ENCODE data around the gene ZNF180. TPM values are rescaled to one million over a fixed set of nuclear protein-coding genes. Genes with fewer than 3 reads are reported as not detected.
"Not testable (repeated sequence)": the region's sequence is repeated elsewhere in the genome, so short reads cannot be mapped to it uniquely, and the experiment has no call there.

The ZNF180 gene
- polyA plus RNA-seq, 1 donor from 2014 or later, result 20.4 TPM

- TF ChIP-seq POLR2AphosphoS5 (IDR thresholded peaks at IDR 0.05), result no peak
- no peak for TF ChIP-seq MXI1 (conservative IDR thresholded peaks at IDR 0.05; ENCODE audit: poor library complexity, severe bottlenecking)
- TF ChIP-seq RAD21 (conservative IDR thresholded peaks at IDR 0.05), result no peak
- TF ChIP-seq EP300 (conservative IDR thresholded peaks at IDR 0.05; ENCODE audit: poor library complexity, severe bottlenecking), result no peak
- TF ChIP-seq EZH2 (IDR thresholded peaks at IDR 0.05; ENCODE audit: borderline replicate concordance, insufficient read depth, low read length, poor library complexity, severe bottlenecking), result no peak
- no peak for TF ChIP-seq TAF1 (IDR thresholded peaks at IDR 0.05; ENCODE audit: low read depth)
- TF ChIP-seq, protein P1, sequence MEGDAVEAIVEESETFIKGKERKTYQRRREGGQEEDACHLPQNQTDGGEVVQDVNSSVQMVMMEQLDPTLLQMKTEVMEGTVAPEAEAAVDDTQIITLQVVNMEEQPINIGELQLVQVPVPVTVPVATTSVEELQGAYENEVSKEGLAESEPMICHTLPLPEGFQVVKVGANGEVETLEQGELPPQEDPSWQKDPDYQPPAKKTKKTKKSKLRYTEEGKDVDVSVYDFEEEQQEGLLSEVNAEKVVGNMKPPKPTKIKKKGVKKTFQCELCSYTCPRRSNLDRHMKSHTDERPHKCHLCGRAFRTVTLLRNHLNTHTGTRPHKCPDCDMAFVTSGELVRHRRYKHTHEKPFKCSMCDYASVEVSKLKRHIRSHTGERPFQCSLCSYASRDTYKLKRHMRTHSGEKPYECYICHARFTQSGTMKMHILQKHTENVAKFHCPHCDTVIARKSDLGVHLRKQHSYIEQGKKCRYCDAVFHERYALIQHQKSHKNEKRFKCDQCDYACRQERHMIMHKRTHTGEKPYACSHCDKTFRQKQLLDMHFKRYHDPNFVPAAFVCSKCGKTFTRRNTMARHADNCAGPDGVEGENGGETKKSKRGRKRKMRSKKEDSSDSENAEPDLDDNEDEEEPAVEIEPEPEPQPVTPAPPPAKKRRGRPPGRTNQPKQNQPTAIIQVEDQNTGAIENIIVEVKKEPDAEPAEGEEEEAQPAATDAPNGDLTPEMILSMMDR (IDR thresholded peaks at IDR 0.05; ENCODE audit: poor library complexity, severe bottlenecking), result no peak
- TF ChIP-seq, protein P2, sequence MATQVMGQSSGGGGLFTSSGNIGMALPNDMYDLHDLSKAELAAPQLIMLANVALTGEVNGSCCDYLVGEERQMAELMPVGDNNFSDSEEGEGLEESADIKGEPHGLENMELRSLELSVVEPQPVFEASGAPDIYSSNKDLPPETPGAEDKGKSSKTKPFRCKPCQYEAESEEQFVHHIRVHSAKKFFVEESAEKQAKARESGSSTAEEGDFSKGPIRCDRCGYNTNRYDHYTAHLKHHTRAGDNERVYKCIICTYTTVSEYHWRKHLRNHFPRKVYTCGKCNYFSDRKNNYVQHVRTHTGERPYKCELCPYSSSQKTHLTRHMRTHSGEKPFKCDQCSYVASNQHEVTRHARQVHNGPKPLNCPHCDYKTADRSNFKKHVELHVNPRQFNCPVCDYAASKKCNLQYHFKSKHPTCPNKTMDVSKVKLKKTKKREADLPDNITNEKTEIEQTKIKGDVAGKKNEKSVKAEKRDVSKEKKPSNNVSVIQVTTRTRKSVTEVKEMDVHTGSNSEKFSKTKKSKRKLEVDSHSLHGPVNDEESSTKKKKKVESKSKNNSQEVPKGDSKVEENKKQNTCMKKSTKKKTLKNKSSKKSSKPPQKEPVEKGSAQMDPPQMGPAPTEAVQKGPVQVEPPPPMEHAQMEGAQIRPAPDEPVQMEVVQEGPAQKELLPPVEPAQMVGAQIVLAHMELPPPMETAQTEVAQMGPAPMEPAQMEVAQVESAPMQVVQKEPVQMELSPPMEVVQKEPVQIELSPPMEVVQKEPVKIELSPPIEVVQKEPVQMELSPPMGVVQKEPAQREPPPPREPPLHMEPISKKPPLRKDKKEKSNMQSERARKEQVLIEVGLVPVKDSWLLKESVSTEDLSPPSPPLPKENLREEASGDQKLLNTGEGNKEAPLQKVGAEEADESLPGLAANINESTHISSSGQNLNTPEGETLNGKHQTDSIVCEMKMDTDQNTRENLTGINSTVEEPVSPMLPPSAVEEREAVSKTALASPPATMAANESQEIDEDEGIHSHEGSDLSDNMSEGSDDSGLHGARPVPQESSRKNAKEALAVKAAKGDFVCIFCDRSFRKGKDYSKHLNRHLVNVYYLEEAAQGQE (IDR thresholded peaks at IDR 0.05; ENCODE audit: borderline replicate concordance), result no peak
- no peak for TF ChIP-seq SMC3 (conservative IDR thresholded peaks at IDR 0.05; ENCODE audit: poor library complexity)
- H3F3A ChIP-seq (ENCODE audit: insufficient read depth, low read length, poor library complexity, severe bottlenecking), result no peaks in the 10 kb centered on the region
- no peak overlapping the region for H3K9ac ChIP-seq (ENCODE audit: low read length)
- H3K27me3 ChIP-seq (ENCODE audit: insufficient read depth, low read depth, low read length), result no peaks in the 10 kb centered on the region
- no peak overlapping the region for H3K4me2 ChIP-seq (ENCODE audit: low read length)
- H3K79me2 ChIP-seq (replicated peaks; ENCODE audit: insufficient read depth, low read length), result no peaks in the 10 kb centered on the region
- no peaks in the 10 kb centered on the region for H3K9me2 ChIP-seq (ENCODE audit: insufficient read depth, low read length)
- no peaks in the 10 kb centered on the region for H4K20me1 ChIP-seq (ENCODE audit: insufficient read depth)
- no peaks in the 10 kb centered on the region for H3K9me3 ChIP-seq (ENCODE audit: low read length)
- no peak overlapping the region for H2AFZ ChIP-seq (ENCODE audit: low read depth, low read length)
- no peak overlapping the region for H3K4me3 ChIP-seq (ENCODE audit: low read length)
- H3K27ac ChIP-seq (ENCODE audit: low read length), result no peak overlapping the region
- H3K36me3 ChIP-seq (ENCODE audit: insufficient read depth, low read length), result no peaks in the 10 kb centered on the region
These were observed 39.7 kb upstream of the ZNF180 start for GRCh38 chr19:44539991-44540390.

GRCh38 chr19:44539236-44539826 is 39.0 kb upstream of the ZNF180 start:
- Histone ChIP-seq H3K9ac (ENCODE audit: low read length) (no peak overlapping the region), H3K79me2 (replicated peaks; ENCODE audit: insufficient read depth, low read length) (no peaks in the 10 kb centered on the region), H3K36me3 (ENCODE audit: insufficient read depth, low read length) (no peaks in the 10 kb centered on the region), H2AFZ (ENCODE audit: low read depth, low read length) (no peak overlapping the region), H3K9me3 (ENCODE audit: low read length) (no peaks in the 10 kb centered on the region), H3K4me3 (ENCODE audit: low read length) (no peak overlapping the region), H3K4me2 (ENCODE audit: low read length) (no peak overlapping the region), H3K27me3 (ENCODE audit: insufficient read depth, low read depth, low read length) (no peaks in the 10 kb centered on the region), H4K20me1 (ENCODE audit: insufficient read depth) (no peaks in the 10 kb centered on the region), H3K9me2 (ENCODE audit: insufficient read depth, low read length) (no peaks in the 10 kb centered on the region), H3K27ac (ENCODE audit: low read length) (no peak overlapping the region), H3F3A (ENCODE audit: insufficient read depth, low read length, poor library complexity, severe bottlenecking) (no peaks in the 10 kb centered on the region)
- TF ChIP-seq, protein P1 (IDR thresholded peaks at IDR 0.05; ENCODE audit: poor library complexity, severe bottlenecking), result no peak
- TF ChIP-seq EZH2 (IDR thresholded peaks at IDR 0.05; ENCODE audit: borderline replicate concordance, insufficient read depth, low read length, poor library complexity, severe bottlenecking) (no peak), RAD21 (conservative IDR thresholded peaks at IDR 0.05) (no peak), TAF1 (IDR thresholded peaks at IDR 0.05; ENCODE audit: low read depth) (no peak), MXI1 (conservative IDR thresholded peaks at IDR 0.05; ENCODE audit: poor library complexity, severe bottlenecking) (no peak), POLR2AphosphoS5 (IDR thresholded peaks at IDR 0.05) (no peak), SMC3 (conservative IDR thresholded peaks at IDR 0.05; ENCODE audit: poor library complexity) (no peak), EP300 (conservative IDR thresholded peaks at IDR 0.05; ENCODE audit: poor library complexity, severe bottlenecking) (no peak)
- TF ChIP-seq, protein P2 (IDR thresholded peaks at IDR 0.05; ENCODE audit: borderline replicate concordance), result no peak

DNA sequence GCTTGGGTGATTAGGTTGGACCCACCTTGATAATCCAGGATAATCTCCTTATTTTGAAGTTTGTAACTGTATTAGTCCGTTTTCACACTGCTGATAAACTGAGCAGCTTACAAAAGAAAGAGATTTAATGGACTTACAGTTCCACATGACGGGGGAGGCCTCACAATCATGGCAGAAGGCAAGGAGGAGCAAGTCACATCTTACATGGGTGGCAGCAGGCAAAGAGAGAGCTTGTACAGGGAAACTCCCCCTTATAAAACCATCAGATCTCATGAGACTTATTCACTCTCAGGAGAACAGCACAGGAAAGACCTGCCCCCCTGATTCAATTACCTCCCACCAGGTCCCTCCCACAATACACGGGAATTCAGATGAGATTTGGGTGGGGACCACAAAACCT is 35.0 kb upstream of the ZNF180 start:
- H3K36me3 ChIP-seq (ENCODE audit: insufficient read depth, low read length); H3K9me2 ChIP-seq (ENCODE audit: insufficient read depth, low read length); H4K20me1 ChIP-seq (ENCODE audit: insufficient read depth); H3K9me3 ChIP-seq (ENCODE audit: low read length); H3K27ac ChIP-seq (ENCODE audit: low read length); H3K27me3 ChIP-seq (ENCODE audit: insufficient read depth, low read depth, low read length); H3K9ac ChIP-seq (ENCODE audit: low read length); H3K4me2 ChIP-seq (ENCODE audit: low read length); H3K79me2 ChIP-seq (replicated peaks; ENCODE audit: insufficient read depth, low read length); H3K4me3 ChIP-seq (ENCODE audit: low read length); H3F3A ChIP-seq (ENCODE audit: insufficient read depth, low read length, poor library complexity, severe bottlenecking); H2AFZ ChIP-seq (ENCODE audit: low read depth, low read length): not testable (repeated sequence)

All from neural cell (in vitro differentiated cells).